ENCODE data around the gene JAKMIP3. TPM values are rescaled to one million over a fixed set of nuclear protein-coding genes. Genes with fewer than 3 reads are reported as not detected.

The JAKMIP3 gene
- total RNA-seq, 1 experiment from 2014 or later = 0.17 TPM

DNA sequence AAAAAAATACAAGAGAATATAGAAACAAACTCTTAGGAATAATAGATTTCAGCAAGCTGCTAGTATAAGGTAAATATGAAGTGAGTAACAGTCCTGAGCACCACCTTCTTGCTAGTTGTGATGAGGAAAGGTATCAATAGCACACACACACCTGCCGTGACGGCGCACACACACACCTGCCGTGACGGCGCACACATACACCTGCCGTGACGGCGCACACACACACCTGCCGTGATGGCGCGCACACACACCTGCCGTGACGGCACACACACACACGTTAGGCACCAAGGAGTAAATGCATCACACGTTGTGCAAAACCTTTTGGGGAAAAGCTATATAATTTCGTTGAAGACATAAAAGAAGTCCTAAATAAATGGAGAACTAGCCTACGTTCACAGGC is 4.7 kb upstream of the JAKMIP3 start:
- H3K9ac ChIP-seq (ENCODE audit: low read length) = no peak overlapping the region
- ATAC-seq = no peak
- no peak overlapping the region for H3K4me3 ChIP-seq (replicated peaks in 1 of 2; ENCODE audit: low read depth in 1 of 2, low read length in 2 of 2)
- no peak for DNase-seq (ENCODE audit: low read depth, low spot score)
- H2AFZ ChIP-seq (ENCODE audit: low read depth, low read length, poor library complexity, severe bottlenecking) = no peak overlapping the region
- ChIA-PET CTCF (no interaction called here), RAD21 (ENCODE audit: low non-redundant PET in 1 of 2, low total read pairs in 2 of 2, uncharacterized antibody in 2 of 2, unreplicated experiment in 2 of 2) (no interaction called here), POLR2A (no interaction called here)
- no peaks in the 10 kb centered on the region for H3K9me2 ChIP-seq (ENCODE audit: insufficient read depth)
- no peaks in the 10 kb centered on the region for H4K20me1 ChIP-seq (ENCODE audit: insufficient read depth)
- H3K9me3 ChIP-seq (ENCODE audit: control insufficient read depth in 1 of 2, insufficient read depth in 1 of 2, low read depth in 1 of 2, low read length in 2 of 2) = no peaks in the 10 kb centered on the region
- intact Hi-C loops (cut with micrococcal nuclease) = no loop called here
- no peak for TF ChIP-seq TCF7L2 (IDR thresholded peaks at IDR 0.05; ENCODE audit: borderline replicate concordance, extremely low read depth, insufficient read depth, insufficient read length)
- TF ChIP-seq CBX3 (IDR thresholded peaks at IDR 0.05; ENCODE audit: low read depth) = no peak
- TF ChIP-seq, protein P1, sequence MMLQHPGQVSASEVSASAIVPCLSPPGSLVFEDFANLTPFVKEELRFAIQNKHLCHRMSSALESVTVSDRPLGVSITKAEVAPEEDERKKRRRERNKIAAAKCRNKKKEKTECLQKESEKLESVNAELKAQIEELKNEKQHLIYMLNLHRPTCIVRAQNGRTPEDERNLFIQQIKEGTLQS (IDR thresholded peaks at IDR 0.05) = no peak
- no peak for TF ChIP-seq CEBPB (IDR thresholded peaks at IDR 0.05; ENCODE audit: low read depth)
- no peak for TF ChIP-seq FOSL1 (IDR thresholded peaks at IDR 0.05; ENCODE audit: low read depth)
- H3K36me3 ChIP-seq (ENCODE audit: control insufficient read depth in 1 of 2, insufficient read depth in 2 of 2, low read length in 2 of 2) = no peaks in the 10 kb centered on the region
- H3K4me1 ChIP-seq (ENCODE audit: control insufficient read depth in 1 of 2, insufficient read depth in 2 of 2, low read length in 2 of 2) = no peaks in the 10 kb centered on the region
- BruUV-seq (replicated peaks) = no TSS peak
- H3K27ac ChIP-seq (ENCODE audit: low read depth, low read length) = no peak overlapping the region
- H3K4me2 ChIP-seq (ENCODE audit: low read length) = no peak overlapping the region
- H3K27me3 ChIP-seq (ENCODE audit: insufficient read depth, low read length) = no peaks in the 10 kb centered on the region
- H3K79me2 ChIP-seq (ENCODE audit: insufficient read depth, low read length) = no peaks in the 10 kb centered on the region

DNA sequence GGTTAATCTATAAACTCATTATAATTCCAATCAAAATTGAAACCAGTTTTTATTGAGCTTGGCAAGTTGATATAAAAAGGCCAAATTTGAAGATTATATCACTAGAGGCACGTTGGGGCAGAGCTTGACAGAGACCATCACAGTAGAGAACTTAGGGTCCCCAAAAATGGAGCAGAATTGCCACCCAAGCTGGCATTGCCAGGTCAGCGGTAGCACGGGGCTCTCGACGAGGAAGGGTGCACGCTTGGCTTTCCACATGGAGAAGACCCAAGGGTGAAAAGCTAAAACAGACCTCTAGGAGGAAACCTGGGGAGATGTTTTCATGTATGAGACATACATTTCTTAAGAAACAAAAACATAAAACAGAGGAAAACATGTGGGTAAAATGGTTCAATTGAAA is 4.3 kb upstream of the JAKMIP3 start:
- Histone ChIP-seq H3K9me3 (ENCODE audit: control insufficient read depth in 1 of 2, insufficient read depth in 1 of 2, low read depth in 1 of 2, low read length in 2 of 2) (no peaks in the 10 kb centered on the region), H3K27me3 (ENCODE audit: insufficient read depth, low read length) (no peaks in the 10 kb centered on the region), H3K9ac (ENCODE audit: low read length) (no peak overlapping the region), H4K20me1 (ENCODE audit: insufficient read depth) (no peaks in the 10 kb centered on the region), H3K79me2 (ENCODE audit: insufficient read depth, low read length) (no peaks in the 10 kb centered on the region), H3K27ac (ENCODE audit: low read depth, low read length) (no peak overlapping the region), H3K9me2 (ENCODE audit: insufficient read depth) (no peaks in the 10 kb centered on the region), H3K4me1 (ENCODE audit: control insufficient read depth in 1 of 2, insufficient read depth in 2 of 2, low read length in 2 of 2) (no peaks in the 10 kb centered on the region), H3K36me3 (ENCODE audit: control insufficient read depth in 1 of 2, insufficient read depth in 2 of 2, low read length in 2 of 2) (no peaks in the 10 kb centered on the region), H3K4me3 (replicated peaks in 1 of 2; ENCODE audit: low read depth in 1 of 2, low read length in 2 of 2) (no peak overlapping the region), H3K4me2 (ENCODE audit: low read length) (no peak overlapping the region), H2AFZ (ENCODE audit: low read depth, low read length, poor library complexity, severe bottlenecking) (no peak overlapping the region)
- ChIA-PET CTCF (no interaction called here), POLR2A (no interaction called here), RAD21 (ENCODE audit: low non-redundant PET in 1 of 2, low total read pairs in 2 of 2, uncharacterized antibody in 2 of 2, unreplicated experiment in 2 of 2) (no interaction called here)
- TF ChIP-seq, protein P1 (IDR thresholded peaks at IDR 0.05) = no peak
- TF ChIP-seq TCF7L2 (IDR thresholded peaks at IDR 0.05; ENCODE audit: borderline replicate concordance, extremely low read depth, insufficient read depth, insufficient read length) (no peak), EZH2phosphoT487 (IDR thresholded peaks at IDR 0.05; ENCODE audit: borderline replicate concordance) (no peak), YY1 (IDR thresholded peaks at IDR 0.05; ENCODE audit: extremely low read depth, insufficient replicate concordance, low read depth, low read length) (no peak), CEBPB (IDR thresholded peaks at IDR 0.05; ENCODE audit: low read depth) (no peak), EZH2 (IDR thresholded peaks at IDR 0.05) (no peak), RAD21 (IDR thresholded peaks at IDR 0.05; ENCODE audit: low read depth) (no peak), ZFX (IDR thresholded peaks at IDR 0.05) (no peak), ZNF274 (IDR thresholded peaks at IDR 0.05; ENCODE audit: low read depth, low read length) (no peak)
- TF ChIP-seq, protein P2, sequence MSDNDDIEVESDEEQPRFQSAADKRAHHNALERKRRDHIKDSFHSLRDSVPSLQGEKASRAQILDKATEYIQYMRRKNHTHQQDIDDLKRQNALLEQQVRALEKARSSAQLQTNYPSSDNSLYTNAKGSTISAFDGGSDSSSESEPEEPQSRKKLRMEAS (IDR thresholded peaks at IDR 0.05) = no peak
- TF ChIP-seq, protein P3, sequence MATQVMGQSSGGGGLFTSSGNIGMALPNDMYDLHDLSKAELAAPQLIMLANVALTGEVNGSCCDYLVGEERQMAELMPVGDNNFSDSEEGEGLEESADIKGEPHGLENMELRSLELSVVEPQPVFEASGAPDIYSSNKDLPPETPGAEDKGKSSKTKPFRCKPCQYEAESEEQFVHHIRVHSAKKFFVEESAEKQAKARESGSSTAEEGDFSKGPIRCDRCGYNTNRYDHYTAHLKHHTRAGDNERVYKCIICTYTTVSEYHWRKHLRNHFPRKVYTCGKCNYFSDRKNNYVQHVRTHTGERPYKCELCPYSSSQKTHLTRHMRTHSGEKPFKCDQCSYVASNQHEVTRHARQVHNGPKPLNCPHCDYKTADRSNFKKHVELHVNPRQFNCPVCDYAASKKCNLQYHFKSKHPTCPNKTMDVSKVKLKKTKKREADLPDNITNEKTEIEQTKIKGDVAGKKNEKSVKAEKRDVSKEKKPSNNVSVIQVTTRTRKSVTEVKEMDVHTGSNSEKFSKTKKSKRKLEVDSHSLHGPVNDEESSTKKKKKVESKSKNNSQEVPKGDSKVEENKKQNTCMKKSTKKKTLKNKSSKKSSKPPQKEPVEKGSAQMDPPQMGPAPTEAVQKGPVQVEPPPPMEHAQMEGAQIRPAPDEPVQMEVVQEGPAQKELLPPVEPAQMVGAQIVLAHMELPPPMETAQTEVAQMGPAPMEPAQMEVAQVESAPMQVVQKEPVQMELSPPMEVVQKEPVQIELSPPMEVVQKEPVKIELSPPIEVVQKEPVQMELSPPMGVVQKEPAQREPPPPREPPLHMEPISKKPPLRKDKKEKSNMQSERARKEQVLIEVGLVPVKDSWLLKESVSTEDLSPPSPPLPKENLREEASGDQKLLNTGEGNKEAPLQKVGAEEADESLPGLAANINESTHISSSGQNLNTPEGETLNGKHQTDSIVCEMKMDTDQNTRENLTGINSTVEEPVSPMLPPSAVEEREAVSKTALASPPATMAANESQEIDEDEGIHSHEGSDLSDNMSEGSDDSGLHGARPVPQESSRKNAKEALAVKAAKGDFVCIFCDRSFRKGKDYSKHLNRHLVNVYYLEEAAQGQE (IDR thresholded peaks at IDR 0.05; ENCODE audit: low read depth) = no peak
- TF ChIP-seq, protein P4, sequence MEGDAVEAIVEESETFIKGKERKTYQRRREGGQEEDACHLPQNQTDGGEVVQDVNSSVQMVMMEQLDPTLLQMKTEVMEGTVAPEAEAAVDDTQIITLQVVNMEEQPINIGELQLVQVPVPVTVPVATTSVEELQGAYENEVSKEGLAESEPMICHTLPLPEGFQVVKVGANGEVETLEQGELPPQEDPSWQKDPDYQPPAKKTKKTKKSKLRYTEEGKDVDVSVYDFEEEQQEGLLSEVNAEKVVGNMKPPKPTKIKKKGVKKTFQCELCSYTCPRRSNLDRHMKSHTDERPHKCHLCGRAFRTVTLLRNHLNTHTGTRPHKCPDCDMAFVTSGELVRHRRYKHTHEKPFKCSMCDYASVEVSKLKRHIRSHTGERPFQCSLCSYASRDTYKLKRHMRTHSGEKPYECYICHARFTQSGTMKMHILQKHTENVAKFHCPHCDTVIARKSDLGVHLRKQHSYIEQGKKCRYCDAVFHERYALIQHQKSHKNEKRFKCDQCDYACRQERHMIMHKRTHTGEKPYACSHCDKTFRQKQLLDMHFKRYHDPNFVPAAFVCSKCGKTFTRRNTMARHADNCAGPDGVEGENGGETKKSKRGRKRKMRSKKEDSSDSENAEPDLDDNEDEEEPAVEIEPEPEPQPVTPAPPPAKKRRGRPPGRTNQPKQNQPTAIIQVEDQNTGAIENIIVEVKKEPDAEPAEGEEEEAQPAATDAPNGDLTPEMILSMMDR (IDR thresholded peaks at IDR 0.05 in 2 of 3, conservative IDR thresholded peaks at IDR 0.05 in 1 of 3; ENCODE audit: borderline replicate concordance in 1 of 3, insufficient read depth in 1 of 3, low read depth in 2 of 3, low read length in 2 of 3) = no peak
- ATAC-seq (no peak), DNase-seq (ENCODE audit: low read depth, low spot score) (no peak)
- no TSS peak for BruUV-seq (replicated peaks)
- intact Hi-C loops (cut with micrococcal nuclease) = no loop called here
